AG08395 (cell line): ENCODE data around the gene HS3ST5.
"Not testable (repeated sequence)": the region's sequence is repeated elsewhere in the genome, so short reads cannot be mapped to it uniquely, and the experiment has no call there.

Experiments
- DNase-seq: peaks from one replicate; pipeline ENCODE4 v3.0.0; 2012; ENCODE audit warnings: mixed read lengths, low spot score

HS3ST5 gene

DNA sequence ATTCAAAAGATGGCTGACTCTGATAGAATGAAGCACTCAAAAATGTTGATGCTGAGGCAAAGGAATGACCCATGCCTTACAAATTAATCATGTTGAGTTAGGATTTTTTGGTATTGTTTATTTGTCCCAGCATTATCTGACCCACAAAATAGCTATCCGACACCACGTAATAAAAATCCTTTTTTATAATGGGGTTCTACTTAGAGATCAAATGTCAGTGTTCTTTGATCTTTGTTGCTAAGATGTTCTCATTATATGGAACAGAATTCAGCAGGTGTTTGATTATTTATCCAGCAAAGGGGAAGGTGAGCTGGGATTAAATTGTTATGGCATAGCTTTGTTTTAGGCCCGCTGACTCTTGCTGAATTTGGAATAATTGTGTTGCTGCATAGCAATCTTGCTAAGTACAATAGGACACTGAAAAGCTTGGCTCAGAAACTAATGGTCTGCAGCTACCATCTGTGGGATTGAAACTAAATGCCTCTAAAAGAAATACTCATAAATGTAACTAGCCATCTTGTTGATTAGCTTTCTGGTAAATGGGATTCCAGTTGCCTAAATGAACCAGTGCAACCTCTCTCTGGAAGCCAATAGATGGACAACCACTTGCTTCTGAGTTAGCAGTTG is 191.6 kb downstream of the HS3ST5 start:
- no peak for DNase-seq

DNA sequence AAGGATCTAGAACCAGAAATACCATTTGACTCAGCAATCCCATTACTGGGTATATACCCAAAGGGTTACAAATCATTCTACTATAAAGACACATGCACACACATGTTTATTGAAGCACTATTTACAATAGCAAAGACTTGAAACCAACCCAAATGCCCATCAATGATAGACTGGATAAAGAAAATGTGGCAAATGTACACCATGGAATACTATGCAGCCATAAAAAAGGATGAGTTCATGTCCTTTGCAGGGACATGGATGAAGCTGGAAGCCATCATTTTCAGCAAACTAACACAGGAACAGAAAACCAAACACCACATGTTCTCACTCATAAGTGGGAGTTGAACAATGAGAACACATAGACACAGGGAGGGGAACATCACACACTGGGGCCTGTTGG is 193.6 kb downstream of the HS3ST5 start:
- not testable (repeated sequence) for DNase-seq

DNA sequence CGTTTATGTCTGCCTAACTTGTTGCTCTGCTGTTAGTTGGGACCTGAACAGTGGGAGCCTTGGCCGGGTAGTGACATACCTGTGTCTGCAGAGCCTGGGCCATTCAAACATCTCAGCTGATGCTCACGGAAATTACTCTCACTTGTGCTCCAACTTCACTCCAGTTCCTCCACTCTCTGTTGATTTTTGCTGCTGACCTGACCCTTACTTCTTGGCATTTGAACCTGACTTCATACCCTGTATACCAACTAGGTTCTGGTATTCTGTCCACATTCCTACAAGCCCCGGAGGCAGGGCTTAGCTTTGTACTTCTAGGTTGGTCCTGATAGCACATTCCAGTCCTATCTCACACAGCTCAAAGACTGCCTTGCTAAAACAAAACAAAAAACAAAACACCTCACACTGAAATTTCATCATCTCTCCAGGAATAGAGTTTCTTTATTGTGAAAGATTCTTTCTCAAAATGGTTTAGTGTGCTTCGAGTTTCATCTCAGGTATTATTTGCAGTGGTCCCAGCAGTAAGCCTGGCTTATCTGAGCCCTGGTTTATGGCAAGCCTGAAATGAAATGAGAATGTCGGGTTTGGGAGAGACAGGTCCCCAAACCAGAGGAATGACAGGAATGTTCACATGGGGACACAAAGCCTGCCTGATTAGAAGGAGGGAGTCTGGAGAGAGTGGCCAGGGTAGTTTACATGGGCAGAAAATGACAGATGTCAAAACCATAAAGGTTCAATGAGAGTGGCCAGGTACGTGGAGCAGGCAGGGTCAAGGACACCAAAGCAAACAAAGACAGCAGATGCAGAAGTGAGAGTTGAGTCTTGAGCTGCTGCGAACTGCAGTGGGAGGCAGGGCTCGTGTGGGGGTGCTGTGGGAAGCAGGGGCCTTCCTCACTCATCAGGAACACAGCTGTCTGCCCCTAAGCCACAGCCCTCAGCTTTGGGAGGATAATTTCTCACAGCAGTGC is 197.7 kb downstream of the HS3ST5 start:
- DNase-seq, result no peak

DNA sequence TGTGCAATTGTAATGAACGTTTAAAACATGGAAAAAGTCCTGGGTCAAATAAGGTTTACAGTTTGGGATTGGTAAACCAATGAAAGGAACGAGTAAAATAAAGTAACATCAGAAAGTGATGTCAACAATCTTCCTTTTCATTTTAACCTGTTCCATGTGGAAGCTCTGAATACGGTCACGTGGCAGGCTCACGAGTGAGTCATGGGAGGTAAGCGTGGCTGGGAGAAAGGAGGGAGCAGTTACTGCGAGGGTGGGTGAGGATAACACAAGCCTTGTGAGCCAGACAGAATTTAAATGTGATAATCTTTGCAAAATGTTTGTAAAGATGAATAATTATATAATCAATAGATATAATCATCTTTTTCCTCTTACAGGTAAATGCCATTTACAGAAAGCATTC is 200.6 kb downstream of the HS3ST5 start:
- DNase-seq, result no peak

DNA sequence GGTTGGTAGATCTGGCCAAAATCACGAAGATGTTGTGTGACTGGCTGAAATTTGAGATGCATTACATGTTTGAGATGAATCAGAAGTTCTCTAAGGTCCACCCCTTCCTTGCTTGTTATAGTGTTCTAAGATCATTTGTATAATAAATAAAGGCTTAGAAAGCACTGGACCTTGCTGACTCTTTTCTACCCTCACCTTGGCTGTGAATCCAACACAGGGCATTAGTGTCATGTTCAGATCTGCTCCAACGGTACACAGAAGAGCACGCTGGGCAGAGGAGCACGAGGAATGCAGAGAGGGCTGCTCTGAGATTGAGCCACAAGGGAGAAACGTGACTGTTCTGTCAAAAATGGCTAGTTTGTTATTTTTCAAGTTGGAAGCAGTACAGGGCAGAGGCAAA is 202.4 kb downstream of the HS3ST5 start:
- DNase-seq, result peak; percentile 23

DNA sequence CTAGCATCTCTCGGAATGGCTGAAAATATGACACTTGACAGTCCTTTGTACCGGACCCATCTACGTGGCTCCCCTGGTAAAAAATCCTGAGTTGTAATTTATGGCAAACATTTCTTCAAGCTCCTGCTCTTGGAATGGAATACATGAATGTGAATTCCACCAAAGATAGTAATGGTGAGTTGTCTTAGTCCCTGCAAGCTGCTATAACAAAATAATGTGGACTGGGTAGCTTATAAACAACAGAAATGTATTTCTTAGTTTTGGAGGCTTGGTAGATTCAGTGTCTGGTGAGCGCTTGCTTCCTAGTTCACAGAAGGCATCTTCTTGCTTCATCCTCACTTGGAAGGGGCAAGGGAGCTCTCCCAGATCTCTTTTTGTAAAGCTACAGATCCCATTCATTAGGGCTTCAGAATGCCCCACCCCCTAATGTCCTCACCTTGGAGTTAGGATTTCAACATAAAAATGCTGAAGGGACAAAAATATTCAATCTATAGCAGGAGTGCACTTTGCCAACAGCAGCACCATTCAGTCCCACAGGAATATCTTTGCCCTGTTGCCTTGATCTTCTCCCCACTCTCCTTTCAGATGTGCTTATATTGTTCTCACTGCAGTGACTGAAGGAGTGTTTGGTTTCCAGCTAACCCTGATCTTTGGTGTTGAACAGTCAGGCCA is 204.1 kb downstream of the HS3ST5 start:
- DNase-seq, result no peak

DNA sequence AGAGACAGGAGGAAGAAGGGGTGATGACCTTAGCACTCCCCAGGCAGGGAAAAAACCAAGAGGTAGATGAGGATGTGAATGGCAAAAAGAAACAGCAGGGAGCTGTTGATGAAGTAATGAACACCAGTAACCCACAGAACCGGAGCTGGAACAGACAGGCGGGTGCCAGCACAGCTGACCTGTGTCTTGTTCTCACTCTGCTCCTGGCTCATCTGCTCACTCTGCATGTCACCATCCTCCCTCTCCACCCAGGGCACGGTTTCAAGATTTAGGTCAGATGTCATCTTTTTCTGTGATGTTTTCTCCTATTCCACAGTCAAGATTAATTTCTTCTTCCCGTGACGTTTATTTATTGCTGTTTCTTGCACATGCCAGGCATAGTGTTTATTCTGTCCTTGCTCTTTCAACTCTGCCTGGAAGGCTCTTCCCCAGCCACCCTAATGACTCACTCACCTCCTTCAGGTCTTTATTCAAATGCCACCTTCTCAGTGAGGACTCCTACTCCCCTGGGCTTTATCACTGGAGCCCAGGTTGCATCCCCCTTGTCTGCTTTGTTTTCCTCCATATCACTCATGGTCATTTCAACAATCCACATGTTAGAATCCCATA is 207.4 kb downstream of the HS3ST5 start:
- DNase-seq, result no peak

DNA sequence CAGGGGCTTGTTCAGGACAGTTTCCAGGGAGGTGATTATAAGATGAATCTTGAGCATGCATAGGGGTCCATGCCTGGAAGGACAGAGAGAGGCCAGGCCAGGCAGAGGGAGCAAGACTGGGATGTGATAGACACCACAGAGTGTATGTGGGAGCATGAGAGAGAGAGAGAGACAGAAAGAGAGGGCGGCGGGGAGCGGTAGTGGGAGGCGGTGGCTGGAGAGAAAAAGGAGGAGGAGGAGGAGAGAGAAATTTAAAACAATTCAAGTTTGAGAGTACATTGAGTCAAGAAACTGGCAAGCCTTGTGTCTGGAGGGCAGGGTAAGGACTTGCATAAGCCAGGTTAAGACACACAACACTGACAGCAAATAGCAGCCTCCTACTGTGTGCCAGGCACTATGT is 209.0 kb downstream of the HS3ST5 start:
- DNase-seq, result no peak

DNA sequence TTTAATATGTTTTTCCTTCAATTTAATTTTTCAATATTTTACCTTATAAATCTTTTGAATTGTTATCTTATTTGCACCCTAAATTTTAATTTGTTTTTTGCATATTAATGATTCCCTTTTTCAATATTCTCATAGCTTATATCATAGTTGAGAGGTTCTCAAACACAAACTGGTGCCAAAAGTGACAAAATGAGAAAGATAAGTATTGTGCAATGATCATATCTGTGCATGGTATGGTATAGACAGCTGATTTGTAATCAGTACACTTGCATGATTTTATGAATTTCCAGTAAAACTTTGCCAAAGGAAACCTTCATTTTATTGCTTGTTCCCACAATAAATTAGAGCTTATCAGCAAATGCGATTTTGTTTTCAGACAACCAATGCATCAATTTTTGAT is 210.9 kb downstream of the HS3ST5 start:
- no peak for DNase-seq

DNA sequence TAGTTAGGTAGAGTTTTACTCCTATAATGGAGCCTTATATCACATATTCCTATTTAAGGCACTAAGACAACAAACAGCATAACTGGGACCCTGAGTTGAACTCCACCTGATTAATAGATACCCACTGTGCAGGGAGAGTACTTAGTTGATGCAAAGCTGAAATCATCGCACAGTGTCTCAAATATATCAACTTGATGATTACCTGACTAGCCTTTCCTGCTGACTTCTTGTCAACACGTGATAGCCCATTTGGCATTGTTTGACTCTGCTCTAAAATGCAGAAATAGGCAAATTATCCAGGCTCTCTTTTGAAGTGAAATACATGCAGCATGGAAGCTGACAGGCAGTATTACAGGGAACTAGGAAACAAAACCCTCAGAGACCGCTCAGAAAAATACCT is 217.2 kb downstream of the HS3ST5 start:
- DNase-seq, result no peak

DNA sequence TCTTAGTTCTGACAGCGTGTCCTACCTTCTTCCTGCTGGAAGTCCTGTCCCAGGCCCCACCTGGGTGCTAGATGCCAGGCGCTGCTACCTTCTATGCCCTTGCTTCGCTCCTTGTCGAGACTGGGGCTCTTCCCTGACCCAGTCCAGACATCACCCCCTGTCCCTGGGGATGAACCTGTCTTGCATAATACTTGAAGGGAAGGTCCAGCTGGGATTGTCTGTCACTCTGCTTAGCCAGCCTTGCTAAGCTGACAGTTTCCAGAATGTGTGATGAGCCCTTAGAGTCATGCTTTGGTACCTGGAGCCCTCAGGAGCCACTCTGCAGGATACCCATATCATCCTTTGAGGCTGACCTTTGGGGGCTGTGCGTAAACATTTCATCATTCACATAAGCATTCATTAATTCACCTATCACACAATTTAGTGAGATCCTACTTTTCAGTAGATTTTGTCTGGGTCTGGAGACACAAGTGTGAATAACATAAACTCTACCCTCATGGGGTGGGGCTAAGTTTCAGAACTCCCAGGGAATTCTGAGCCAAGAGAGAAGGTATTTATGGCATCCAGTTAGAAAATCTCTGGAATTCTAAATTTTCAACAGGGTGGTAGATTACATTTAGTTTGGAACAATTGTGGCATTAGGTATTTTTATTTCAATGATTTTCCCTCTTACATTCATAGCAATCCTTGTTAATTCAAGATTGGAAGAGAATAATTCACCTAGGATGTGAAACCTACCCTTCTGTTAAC is 220.7 kb downstream of the HS3ST5 start:
- DNase-seq, result peak; percentile 25

DNA sequence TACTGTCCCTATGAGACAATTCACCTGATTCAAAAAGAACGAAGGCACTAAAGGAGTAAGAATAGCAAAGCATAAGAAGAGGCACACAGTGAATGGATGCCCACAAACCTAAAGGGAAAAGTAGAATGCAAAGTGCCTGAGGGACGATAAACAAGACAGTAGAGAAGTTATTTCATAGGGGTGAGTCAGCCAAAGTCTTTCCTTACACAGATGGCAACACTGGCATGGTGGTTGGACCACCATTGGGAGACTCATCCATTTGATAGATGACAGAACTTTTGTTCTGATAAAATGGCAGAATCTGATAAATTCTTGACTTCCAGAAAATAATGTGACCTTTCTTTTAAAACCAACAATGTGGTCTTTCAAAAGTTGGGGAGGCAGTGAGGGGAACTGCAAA is 223.8 kb downstream of the HS3ST5 start:
- no peak for DNase-seq

DNA sequence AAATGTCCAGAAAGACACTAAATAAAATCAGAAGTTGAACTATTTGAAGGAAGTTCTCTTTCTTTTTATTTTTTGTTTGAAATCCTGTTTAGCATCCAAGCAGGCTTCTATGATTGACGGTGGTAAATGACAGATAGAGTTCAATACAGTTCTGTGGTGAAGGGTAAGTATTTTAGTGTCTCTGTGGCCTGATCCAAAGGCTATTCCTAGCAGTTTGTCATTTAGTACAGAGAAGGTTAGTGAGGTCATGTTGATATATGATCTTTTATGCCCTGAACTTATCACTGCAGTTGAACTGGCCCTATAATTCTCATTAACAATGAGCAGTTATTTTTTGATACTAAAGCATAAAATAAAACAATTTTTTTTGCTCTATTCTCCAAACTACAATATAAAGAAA is 227.2 kb downstream of the HS3ST5 start:
- DNase-seq, result no peak

DNA sequence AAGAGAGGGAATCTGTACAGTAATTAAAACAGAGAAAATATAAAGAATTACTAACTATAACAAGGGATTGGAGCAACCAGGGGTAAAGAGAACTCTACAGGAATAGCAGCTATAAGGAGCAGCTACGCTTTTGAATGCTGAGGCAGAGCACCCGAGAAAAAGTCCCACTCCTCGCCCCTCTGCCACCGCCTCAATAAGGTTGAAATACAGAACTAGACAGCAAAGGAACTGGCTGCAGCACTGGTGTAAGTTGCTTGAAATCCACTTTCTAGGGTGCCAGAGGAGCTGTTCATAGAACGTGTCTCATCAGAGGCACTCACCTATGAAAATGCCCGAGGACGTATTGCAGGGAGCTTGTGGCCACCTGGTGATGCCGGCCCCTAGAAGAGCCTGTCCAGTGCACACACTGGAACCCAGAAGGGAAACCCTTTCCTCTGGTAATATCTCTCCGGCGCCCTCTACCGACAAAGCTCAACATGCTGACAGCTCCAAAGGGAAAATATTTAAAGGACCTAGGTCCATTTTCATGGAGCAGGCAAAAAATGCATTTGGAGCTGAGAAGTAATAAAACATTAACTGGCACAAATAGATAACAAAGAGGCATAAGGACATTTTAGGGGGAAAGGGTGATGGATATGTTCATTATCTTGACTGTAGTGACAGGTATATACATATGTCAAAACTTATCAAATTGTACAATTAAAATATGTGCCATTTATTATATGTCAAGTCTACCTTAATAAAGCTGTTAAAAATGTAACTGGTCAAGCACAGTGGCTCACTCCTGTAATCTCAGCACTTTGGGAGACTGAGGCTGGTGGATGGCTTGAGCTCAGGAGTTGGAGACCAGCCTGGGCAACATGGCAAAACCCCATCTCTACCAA is 234.5 kb downstream of the HS3ST5 start:
- peak; percentile 75 for DNase-seq

DNA sequence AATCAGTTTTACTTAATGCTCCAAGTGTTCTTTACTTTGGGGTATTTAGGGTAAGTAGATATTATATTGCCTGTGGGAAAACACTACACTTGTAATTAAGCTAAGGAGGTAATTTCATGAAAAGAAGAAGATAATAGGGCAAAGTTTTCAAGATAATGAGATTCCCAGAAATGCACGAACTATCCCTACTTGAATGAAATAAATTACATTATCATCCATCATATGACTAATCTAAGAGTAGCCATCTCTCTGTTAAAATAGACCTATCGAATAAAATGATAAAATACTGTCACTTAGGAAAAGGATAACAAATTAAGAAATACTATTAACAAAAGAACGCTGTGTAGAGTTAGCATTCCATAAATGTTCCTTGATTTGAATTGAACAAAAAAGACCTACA is 236.8 kb downstream of the HS3ST5 start:
- no peak for DNase-seq

DNA sequence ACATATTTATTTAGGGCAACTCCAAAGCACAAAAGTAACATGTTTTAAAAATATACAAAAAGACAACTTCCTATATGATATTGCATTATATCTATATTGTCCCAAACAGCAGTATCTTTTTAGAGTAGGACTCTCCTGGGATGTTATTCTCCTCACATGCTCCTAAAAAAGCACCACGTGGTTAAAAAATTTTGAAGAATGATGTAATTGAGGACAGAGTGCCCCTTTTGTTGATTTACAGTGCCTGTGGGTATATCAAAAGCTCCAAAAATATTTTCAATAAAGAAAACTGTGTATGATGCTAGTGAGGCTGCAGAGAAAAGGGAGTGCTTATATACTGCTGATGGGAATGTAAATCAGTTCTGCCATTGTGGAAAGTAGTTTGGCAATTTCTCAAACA is 241.6 kb downstream of the HS3ST5 start:
- no peak for DNase-seq

DNA sequence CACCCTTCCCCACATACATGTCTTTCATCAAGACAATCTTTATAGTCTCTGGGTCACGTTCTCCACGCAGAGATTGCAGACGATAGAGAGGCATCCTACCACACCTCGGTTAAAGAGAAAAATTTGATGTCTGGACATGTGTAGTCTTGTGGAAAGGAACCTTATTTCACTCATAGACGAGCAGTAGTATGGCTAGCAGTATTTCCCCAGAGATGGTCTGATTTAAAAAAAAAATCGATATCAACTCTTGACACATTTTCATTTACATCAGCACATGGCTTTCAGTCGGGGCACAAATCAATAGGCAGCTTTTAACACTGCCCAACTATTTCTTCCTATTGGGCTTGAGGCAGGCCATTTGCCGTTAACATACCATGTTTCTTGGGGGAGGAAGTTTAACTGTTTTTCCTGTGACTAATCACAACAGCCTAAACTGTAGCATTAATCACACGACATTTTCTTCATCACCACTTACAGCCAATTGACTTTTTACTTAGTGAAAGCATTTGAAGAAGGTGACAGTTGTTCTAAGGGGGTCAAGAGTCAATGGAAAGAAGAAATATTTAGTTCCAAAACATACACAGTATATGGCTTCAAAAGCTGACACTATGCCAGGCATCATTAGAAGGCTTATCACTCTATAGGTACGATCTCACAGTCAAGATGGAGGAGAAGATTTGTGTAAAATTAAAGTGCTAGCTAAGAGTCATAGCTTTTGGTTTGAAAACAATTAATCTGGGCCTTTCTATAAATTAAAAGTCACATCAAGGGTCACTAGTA is 242.4 kb downstream of the HS3ST5 start:
- DNase-seq, result peak; percentile 43

DNA sequence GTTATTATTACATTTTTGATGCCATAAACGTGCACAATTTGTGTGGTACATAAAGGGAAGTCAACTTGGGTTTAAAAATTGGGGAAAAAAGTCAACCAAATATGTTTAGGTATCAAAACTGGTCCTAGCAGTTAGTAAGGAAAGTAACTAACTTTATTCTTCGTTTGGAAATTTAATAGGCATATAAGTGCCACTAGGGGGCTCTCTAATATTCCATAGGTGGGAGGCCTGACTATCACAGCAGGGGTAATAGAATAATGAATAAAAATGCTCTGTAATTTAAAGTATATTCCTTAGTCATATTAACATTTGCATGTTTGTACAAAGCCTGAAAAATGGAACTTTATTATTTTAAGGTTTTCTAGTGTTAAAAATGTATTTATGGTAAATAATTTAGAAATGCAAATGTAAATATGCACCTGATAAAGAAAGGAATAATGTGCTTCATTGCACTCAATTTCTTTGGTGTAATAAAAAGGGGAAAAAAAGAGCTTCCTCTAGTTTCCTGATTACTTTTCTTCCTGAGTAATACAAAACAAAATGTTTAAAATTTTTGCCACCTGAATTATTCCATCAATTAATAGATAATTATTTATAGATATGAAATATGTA is 246.2 kb downstream of the HS3ST5 start:
- peak; percentile 32 for DNase-seq

DNA sequence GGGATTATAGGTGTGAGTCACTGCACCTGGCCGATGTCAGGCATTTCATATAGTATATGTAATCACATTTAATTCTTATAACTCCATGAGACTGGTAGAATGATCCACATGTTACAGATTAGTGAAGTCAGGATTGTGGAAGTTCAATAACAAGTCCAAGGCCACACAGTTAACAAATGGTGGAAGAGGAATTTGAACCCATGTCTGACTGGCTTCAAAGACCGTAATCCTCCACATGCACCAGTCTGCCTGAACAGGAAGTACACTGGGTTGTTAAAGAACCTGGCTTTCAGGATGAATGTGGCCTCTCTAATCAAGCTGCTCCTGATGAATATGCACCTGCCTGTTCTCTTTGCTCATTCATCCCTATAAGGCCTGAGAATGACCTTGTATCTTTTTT is 249.9 kb downstream of the HS3ST5 start:
- DNase-seq, result no peak

DNA sequence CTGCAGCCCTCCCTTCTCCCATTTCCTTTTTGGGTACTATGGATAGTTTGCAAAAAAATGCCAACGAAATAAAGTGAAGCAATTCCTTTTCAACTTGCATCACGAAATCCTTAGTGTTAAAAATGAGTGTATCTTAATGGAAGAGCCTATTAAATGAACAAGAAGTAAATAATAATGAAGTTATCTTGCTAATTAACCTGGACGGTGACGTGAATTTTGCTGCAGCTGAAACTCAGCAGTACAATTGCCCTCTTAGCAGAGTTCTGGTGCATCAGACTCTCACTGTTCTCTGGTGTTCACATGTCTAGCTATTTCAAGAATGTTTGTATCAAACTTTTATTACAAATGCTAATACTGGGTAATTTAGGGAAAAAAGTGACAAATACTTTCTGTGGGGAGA is 252.2 kb downstream of the HS3ST5 start:
- DNase-seq, result no peak
